Caki2 (cell line): Measurements from ENCODE around the gene C1QL1. TPM values are rescaled to one million over a fixed set of nuclear protein-coding genes. Genes with fewer than 3 reads are reported as not detected.

Source experiments
- DNase-seq: peaks from one replicate; pipeline ENCODE4 v3.0.0-alpha.2; 2015; ENCODE audit warnings: low read depth
- in situ Hi-C: cut with HindIII; loops from 2 replicates; pipeline ENCODE4 v1.10.0; 2016; ENCODE audit warnings: low sequenced_read_pairs, low pct_unique_long_range_greater_than_20kb, mixed read lengths
- total RNA-seq: library from RNA; depleted of rRNA; stranded (reverse); fragments of >200 nt; shearing (Covaris generic); gene quantifications from 2 replicates; pipeline ENCODE4 v1.2.3, GENCODE V29; 2014; ENCODE audit warnings: low replicate concordance; rRNA removed

The C1QL1 gene
- total RNA-seq, result 10.9 and 12.5 TPM in 2 replicates

GRCh38 chr17:44968225-44969143, at the start of gene C1QL1:
C1QL1 (minus strand) TSS chr17:44968303; CDS start chr17:44968048, 255 bp downstream.
- DNase-seq, result peak; percentile 80
- in situ Hi-C loops, result no loop called here

- in situ Hi-C loops, result no loop called here
- no peak for DNase-seq
Observed at GRCh38 chr17:45016823-45017222, 48.7 kb upstream of the C1QL1 start.

GRCh38 chr17:45016237-45016636, 48.1 kb upstream of the C1QL1 start:
- no peak for DNase-seq
- in situ Hi-C loops, result no loop called here

- in situ Hi-C loops, result no loop called here
- no peak for DNase-seq
Observed at GRCh38 chr17:45013021-45013997, 45.2 kb upstream of the C1QL1 start.

GRCh38 chr17:45011767-45012166, 43.7 kb upstream of the C1QL1 start:
- DNase-seq, result no peak
- in situ Hi-C loops, result no loop called here

GRCh38 chr17:45009676-45010467, 41.8 kb upstream of the C1QL1 start:
- in situ Hi-C loops, result no loop called here
- no peak for DNase-seq

- DNase-seq, result no peak
- in situ Hi-C loops, result no loop called here
Observed at GRCh38 chr17:45008216-45008615, 40.1 kb upstream of the C1QL1 start.

GRCh38 chr17:45006927-45007461, 38.9 kb upstream of the C1QL1 start:
- DNase-seq, result no peak
- in situ Hi-C loops, result no loop called here

GRCh38 chr17:45005700-45006099, 37.6 kb upstream of the C1QL1 start:
- in situ Hi-C loops, result no loop called here
- no peak for DNase-seq

GRCh38 chr17:45004388-45004787, 36.3 kb upstream of the C1QL1 start:
- in situ Hi-C loops, result no loop called here
- no peak for DNase-seq

- no peak for DNase-seq
- in situ Hi-C loops, result no loop called here
Observed at GRCh38 chr17:45003877-45004276, 35.8 kb upstream of the C1QL1 start.

GRCh38 chr17:45001310-45001709, 33.2 kb upstream of the C1QL1 start:
- in situ Hi-C loops, result no loop called here
- DNase-seq, result no peak

GRCh38 chr17:44999433-44999832, 31.3 kb upstream of the C1QL1 start:
- in situ Hi-C loops, result no loop called here
- no peak for DNase-seq

- no peak for DNase-seq
- in situ Hi-C loops, result no loop called here
Observed at GRCh38 chr17:44998646-44999045, 30.5 kb upstream of the C1QL1 start.

GRCh38 chr17:44997733-44998520, 29.8 kb upstream of the C1QL1 start:
- in situ Hi-C loops, result no loop called here
- DNase-seq, result no peak

GRCh38 chr17:44996304-44996703, 28.2 kb upstream of the C1QL1 start:
- no peak for DNase-seq
- in situ Hi-C loops, result no loop called here

GRCh38 chr17:44995436-44996001, 27.4 kb upstream of the C1QL1 start:
- in situ Hi-C loops, result no loop called here
- DNase-seq, result no peak
